HepG2 (cell line): ENCODE measurements around the gene RPL31. TPM values are rescaled to one million over a fixed set of nuclear protein-coding genes. Genes with fewer than 3 reads are reported as not detected.
A peak's percentile ranks its signal among the peaks of the same experiment; 100 is the strongest.

ENCODE experiments used
- ARID5B ChIP-seq: IDR thresholded peaks from 2 replicates; pipeline ENCODE4 v1.4.0; 2020; ENCODE audit warnings: mild to moderate bottlenecking, missing genetic modification reagents
- ATF2 ChIP-seq: sonication (generic); formaldehyde crosslinking; IDR thresholded peaks from 2 replicates; pipeline ENCODE4 v1.4.0; 2020; ENCODE audit warnings: missing genetic modification reagents
- BHLHE40 ChIP-seq: IDR thresholded peaks from 2 replicates; pipeline ENCODE4 v1.6.1; 2011; ENCODE audit warnings: low read length, improper control_type of control experiment
- ETV5 ChIP-seq: IDR thresholded peaks from 2 replicates; pipeline ENCODE4 v1.6.1; 2018; ENCODE audit warnings: missing biosample characterization, missing genetic modification reagents, inconsistent platforms, borderline replicate concordance
- FOXA1 ChIP-seq, 2 experiments: fragments of 450-650 bp in 1 of 2; sonication (generic) in 1 of 2; formaldehyde crosslinking in 1 of 2; IDR thresholded peaks; 2 replicates each; pipeline versions ENCODE4 v1.4.0 to v1.6.1; 2016 to 2020; ENCODE audit warnings: missing genetic modification reagents in 1 of 2
- HDAC2 ChIP-seq: sonication (generic); formaldehyde crosslinking; IDR thresholded peaks from 2 replicates; pipeline ENCODE4 v1.4.0; 2020; ENCODE audit warnings: missing genetic modification reagents
- HMG20A ChIP-seq: IDR thresholded peaks from 2 replicates; pipeline ENCODE4 v1.6.1; 2016; ENCODE audit warnings: borderline replicate concordance
- HMGXB4 ChIP-seq, 2 experiments: sonication (generic) in 1 of 2; formaldehyde crosslinking in 1 of 2; IDR thresholded peaks; 2 replicates each; pipeline versions ENCODE4 v1.4.0 to v1.6.1; 2018 to 2020; ENCODE audit warnings: missing genetic modification reagents in 2 of 2, borderline replicate concordance in 1 of 2, low read depth in 1 of 2, mild to moderate bottlenecking in 1 of 2, missing biosample characterization in 1 of 2
- KDM4B ChIP-seq: sonication (generic); formaldehyde crosslinking; IDR thresholded peaks from 2 replicates; pipeline ENCODE4 v1.4.0; 2020; ENCODE audit warnings: missing genetic modification reagents
- LRRFIP1 ChIP-seq: sonication (generic); formaldehyde crosslinking; conservative IDR thresholded peaks from 2 replicates; pipeline ENCODE4 v1.4.0; 2020; ENCODE audit warnings: missing genetic modification reagents
- MBD4 ChIP-seq: IDR thresholded peaks from 2 replicates; pipeline ENCODE4 v1.6.1; 2012; ENCODE audit warnings: low read length, inconsistent platforms, borderline replicate concordance
- MZF1 ChIP-seq: sonication (generic); formaldehyde crosslinking; IDR thresholded peaks from 2 replicates; pipeline ENCODE4 v1.8.1; 2023; ENCODE audit warnings: mild to moderate bottlenecking, missing genetic modification reagents, borderline replicate concordance
- NFE2L1 ChIP-seq: sonication (generic); formaldehyde crosslinking; IDR thresholded peaks from 2 replicates; pipeline ENCODE4 v1.4.0; 2020; ENCODE audit warnings: missing genetic modification reagents, mild to moderate bottlenecking, borderline replicate concordance
- POLR2A ChIP-seq, 2 experiments: IDR thresholded peaks; 2 replicates each; pipeline ENCODE4 v1.6.1; 2011; ENCODE audit warnings: low read depth in 2 of 2, low read length in 2 of 2, mild to moderate bottlenecking in 1 of 2, moderate library complexity in 1 of 2; ENCODE audit not compliant: insufficient read depth in 1 of 2
- WIZ ChIP-seq: sonication (generic); formaldehyde crosslinking; IDR thresholded peaks from 2 replicates; pipeline ENCODE4 v1.5.1; 2020; ENCODE audit warnings: mild to moderate bottlenecking, missing genetic modification reagents
- ZBTB38 ChIP-seq: sonication (generic); formaldehyde crosslinking; IDR thresholded peaks from 2 replicates; pipeline ENCODE4 v1.5.1; 2020; ENCODE audit warnings: mild to moderate bottlenecking, missing genetic modification reagents
- ZNF619 ChIP-seq: sonication (generic); formaldehyde crosslinking; IDR thresholded peaks from 2 replicates; pipeline ENCODE4 v1.4.0; 2020; ENCODE audit warnings: mild to moderate bottlenecking, missing genetic modification reagents
- ZNF652 ChIP-seq: IDR thresholded peaks from 2 replicates; pipeline ENCODE4 v1.6.1; 2016; ENCODE audit warnings: low read depth, borderline replicate concordance
- ZNF839 ChIP-seq: sonication (generic); formaldehyde crosslinking; IDR thresholded peaks from 2 replicates; pipeline ENCODE4 v1.4.0; 2020; ENCODE audit warnings: missing genetic modification reagents, mild to moderate bottlenecking, borderline replicate concordance
- polyA plus RNA-seq, 8 experiments: library from polyadenylated mRNA; depleted of rRNA in 3 of 8; stranded (reverse) in 7 of 8; unstranded in 1 of 8; fragments of >200 nt; fragmentation: Illumina TruSeq in 4 of 8; extraction: Trizol in 4 of 8; gene quantifications; 2 replicates each; pipeline versions ENCODE4 v1.2.1 to v1.2.3, GENCODE V29; 2011 to 2016; ENCODE audit warnings: low read depth in 4 of 8, missing spikeins in 1 of 8, mixed read lengths in 1 of 8; ENCODE audit not compliant: insufficient read depth in 1 of 8
- total RNA-seq, 5 experiments: library from RNA; depleted of rRNA; stranded (reverse); fragments of >200 nt; fragmentation: Illumina TruSeq; extraction: Trizol; gene quantifications; 2 replicates each; pipeline ENCODE4 v1.2.3, GENCODE V29; 2016; ENCODE audit warnings: low read depth in 1 of 5

Gene RPL31
- total and polyA plus RNA-seq, 2 of the 13 experiments (the other 11 are each of a cell fraction or from before 2014, with no cell fraction given): 3,331 to 3,582 TPM

- no peak for TF ChIP-seq LRRFIP1
- no peak for TF ChIP-seq NFE2L1
- TF ChIP-seq HMGXB4 (CRISPR knock-in tag; IDR thresholded peaks at IDR 0.05; ENCODE audit: borderline replicate concordance in 1 of 2, low read depth in 1 of 2): peak in 1 of 2 experiments; percentile 82; a peak in 1 of 4 replicates
- peak; percentile 82 for TF ChIP-seq ZBTB38 (CRISPR knock-in tag)
- TF ChIP-seq MBD4: no peak
- TF ChIP-seq ETV5 (CRISPR knock-in tag): peak; percentile 46; the same call in 1 of the 2 replicates
- peak; percentile 28; the same call in 1 of the 2 replicates for TF ChIP-seq HMG20A
- TF ChIP-seq ARID5B (CRISPR knock-in tag): peak; percentile 35; the same call in 1 of the 2 replicates
- TF ChIP-seq WIZ: no peak
- peak; percentile 81; the same call in 1 of the 2 replicates for TF ChIP-seq KDM4B (CRISPR knock-in tag)
- TF ChIP-seq ZNF619 (CRISPR knock-in tag): peak; percentile 38; the same call in 1 of the 2 replicates
- peak; percentile 58; the same call in 1 of the 2 replicates for TF ChIP-seq HDAC2 (CRISPR knock-in tag)
- TF ChIP-seq FOXA1 (IDR thresholded peaks at IDR 0.05): no peak
- no peak for TF ChIP-seq FOXA1 (CRISPR knock-in tag; IDR thresholded peaks at IDR 0.05)
- no peak; the same call in 1 of the 2 replicates for TF ChIP-seq ZNF839
- TF ChIP-seq ATF2 (CRISPR knock-in tag): peak; percentile 82; the same call in 1 of the 2 replicates
- no peak for TF ChIP-seq POLR2A (IDR thresholded peaks at IDR 0.05; ENCODE audit: insufficient read depth in 1 of 2, low read depth in 2 of 2, low read length in 2 of 2)
- TF ChIP-seq BHLHE40: peak; percentile 27; the same call in 1 of the 2 replicates
- peak; percentile 41; the same call in 1 of the 2 replicates for TF ChIP-seq ZNF652 (CRISPR knock-in tag)
- TF ChIP-seq MZF1 (CRISPR knock-in tag): no peak
Measured at GRCh38 chr2:101038455-101039255, 36.6 kb downstream of the RPL31 start (continued).
